OCI-LY3 (cell line): ENCODE results near the gene GCM1.

ENCODE experiments used
- EZH2phosphoT487 ChIP-seq: fragments of 200-600 bp; shearing (Covaris generic); IDR thresholded peaks from 2 replicates; pipeline ENCODE4 v1.6.1; 2018; ENCODE audit warnings: antibody characterized with exemption, mixed run types, low read depth
- TF ChIP-seq, protein P1 (sequence below): fragments of 200-600, 300-600 bp; sonication (generic); IDR thresholded peaks from 2 replicates; pipeline ENCODE4 v1.5.1; 2014; ENCODE audit warnings: antibody characterized with exemption, low read length, low read depth

GRCh38 chr6:53111865-53112264, 36.8 kb downstream of the GCM1 start:
- TF ChIP-seq, protein P1, sequence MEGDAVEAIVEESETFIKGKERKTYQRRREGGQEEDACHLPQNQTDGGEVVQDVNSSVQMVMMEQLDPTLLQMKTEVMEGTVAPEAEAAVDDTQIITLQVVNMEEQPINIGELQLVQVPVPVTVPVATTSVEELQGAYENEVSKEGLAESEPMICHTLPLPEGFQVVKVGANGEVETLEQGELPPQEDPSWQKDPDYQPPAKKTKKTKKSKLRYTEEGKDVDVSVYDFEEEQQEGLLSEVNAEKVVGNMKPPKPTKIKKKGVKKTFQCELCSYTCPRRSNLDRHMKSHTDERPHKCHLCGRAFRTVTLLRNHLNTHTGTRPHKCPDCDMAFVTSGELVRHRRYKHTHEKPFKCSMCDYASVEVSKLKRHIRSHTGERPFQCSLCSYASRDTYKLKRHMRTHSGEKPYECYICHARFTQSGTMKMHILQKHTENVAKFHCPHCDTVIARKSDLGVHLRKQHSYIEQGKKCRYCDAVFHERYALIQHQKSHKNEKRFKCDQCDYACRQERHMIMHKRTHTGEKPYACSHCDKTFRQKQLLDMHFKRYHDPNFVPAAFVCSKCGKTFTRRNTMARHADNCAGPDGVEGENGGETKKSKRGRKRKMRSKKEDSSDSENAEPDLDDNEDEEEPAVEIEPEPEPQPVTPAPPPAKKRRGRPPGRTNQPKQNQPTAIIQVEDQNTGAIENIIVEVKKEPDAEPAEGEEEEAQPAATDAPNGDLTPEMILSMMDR: no peak
- no peak for TF ChIP-seq EZH2phosphoT487
